HG02943 (cell line): Measurements from ENCODE around the gene TMEM217.
"Not testable (repeated sequence)": the region's sequence is repeated elsewhere in the genome, so short reads cannot be mapped to it uniquely, and the experiment has no call there.

Source experiments
- ATAC-seq: cut with Tn5 transposase; IDR thresholded peaks from one replicate; pipeline ENCODE4 v1.9.1; 2021; ENCODE audit warnings: mild to moderate bottlenecking, low read depth, moderate library complexity; ENCODE audit not compliant: unreplicated experiment

The TMEM217 gene

GRCh38 chr6:37257634-37258404 lies at the start of gene TMEM217, which contains the start of gene TBC1D22B:
TSS of gene TMEM217 (minus strand) at chr6:37258144. CDS start at chr6:37219030, 39,114 bp downstream.
TSS of gene TBC1D22B (plus strand) at chr6:37257772. CDS start at chr6:37257918, 146 bp downstream.
- ATAC-seq = peak; percentile 94

- ATAC-seq = not testable (repeated sequence)
Measured at GRCh38 chr6:37307484-37307883, 49.5 kb upstream of the TMEM217 start.

- ATAC-seq = no peak
Measured at GRCh38 chr6:37306624-37307222, 48.8 kb upstream of the TMEM217 start.

GRCh38 chr6:37305841-37306425 lies 48.0 kb upstream of the TMEM217 start:
- ATAC-seq = no peak

- ATAC-seq = no peak
Measured at GRCh38 chr6:37304766-37305165, 46.8 kb upstream of the TMEM217 start.

GRCh38 chr6:37303891-37304503 lies 46.1 kb upstream of the TMEM217 start:
- no peak for ATAC-seq

- no peak for ATAC-seq
Measured at GRCh38 chr6:37303091-37303660, 45.2 kb upstream of the TMEM217 start.

- ATAC-seq = no peak
Measured at GRCh38 chr6:37302086-37302686, 44.2 kb upstream of the TMEM217 start.

- ATAC-seq = no peak
Measured at GRCh38 chr6:37299990-37300389, 42.0 kb upstream of the TMEM217 start.

GRCh38 chr6:37298958-37299357 lies 41.0 kb upstream of the TMEM217 start:
- no peak for ATAC-seq

GRCh38 chr6:37297637-37298036 lies 39.7 kb upstream of the TMEM217 start:
- ATAC-seq = not testable (repeated sequence)

- no peak for ATAC-seq
Measured at GRCh38 chr6:37293426-37293825, 35.5 kb upstream of the TMEM217 start.

- ATAC-seq = no peak
Measured at GRCh38 chr6:37289931-37290330, 32.0 kb upstream of the TMEM217 start.

GRCh38 chr6:37288247-37288646 lies 30.3 kb upstream of the TMEM217 start:
- no peak for ATAC-seq

GRCh38 chr6:37287519-37288157 lies 29.7 kb upstream of the TMEM217 start:
- ATAC-seq = no peak

- ATAC-seq = no peak
Measured at GRCh38 chr6:37285861-37286311, 27.9 kb upstream of the TMEM217 start.

GRCh38 chr6:37284781-37285180 lies 26.8 kb upstream of the TMEM217 start:
- no peak for ATAC-seq

- ATAC-seq = no peak
Measured at GRCh38 chr6:37283671-37284151, 25.8 kb upstream of the TMEM217 start.

GRCh38 chr6:37283268-37283667 lies 25.3 kb upstream of the TMEM217 start:
- no peak for ATAC-seq

- no peak for ATAC-seq
Measured at GRCh38 chr6:37282371-37282770, 24.4 kb upstream of the TMEM217 start.
